Fibroblast of lung (primary cell): ENCODE data around the gene KRTAP6-3. TPM values are rescaled to one million over a fixed set of nuclear protein-coding genes. Genes with fewer than 3 reads are reported as not detected.

Source experiments
- DNase-seq, 2 donors: peaks; one replicate each; pipeline versions ENCODE4 v3.0.0 to v3.0.0-alpha.2; 2010; ENCODE audit warnings: low read depth in 2 of 2
- H2AFZ ChIP-seq: 2 replicates; pipeline ENCODE4 v1.5.1; 2012; ENCODE audit warnings: low read length, control low read depth, inconsistent platforms
- H3K27ac ChIP-seq: 2 replicates; pipeline ENCODE4 v1.5.1; 2011; ENCODE audit warnings: low read length, control low read depth; ENCODE audit not compliant: insufficient read depth
- H3K27me3 ChIP-seq: 2 replicates; pipeline ENCODE4 v1.5.1; 2011; ENCODE audit warnings: mild to moderate bottlenecking, low read length; ENCODE audit not compliant: control insufficient read depth, insufficient read depth
- H3K36me3 ChIP-seq: 2 replicates; pipeline ENCODE4 v1.5.1; 2011; ENCODE audit warnings: low read length; ENCODE audit not compliant: control insufficient read depth, insufficient read depth
- H3K4me1 ChIP-seq: 2 replicates; pipeline ENCODE4 v1.5.1; 2011; ENCODE audit warnings: low read length; ENCODE audit not compliant: control insufficient read depth, insufficient read depth; ENCODE audit errors: extremely low read depth
- H3K4me2 ChIP-seq: 2 replicates; pipeline ENCODE4 v1.5.1; 2011; ENCODE audit warnings: low read length, control low read depth; ENCODE audit not compliant: insufficient read depth; ENCODE audit errors: extremely low read depth
- H3K4me3 ChIP-seq, 4 experiments: fragments of 200-600 bp in 1 of 4; sonication (generic) in 1 of 4; replicated peaks in 1 of 4; 2 replicates each; pipeline ENCODE4 v1.5.1; 2011 to 2016; ENCODE audit warnings: low read length in 4 of 4, low read depth in 3 of 4, mild to moderate bottlenecking in 3 of 4, control low read depth in 2 of 4, inconsistent platforms in 1 of 4, mixed read lengths in 1 of 4; ENCODE audit not compliant: insufficient read depth in 1 of 4; ENCODE audit errors: control extremely low read depth in 1 of 4
- H3K79me2 ChIP-seq: 2 replicates; pipeline ENCODE4 v1.5.1; 2012; ENCODE audit warnings: mild to moderate bottlenecking, low read length, inconsistent platforms; ENCODE audit not compliant: control insufficient read depth, insufficient read depth
- H3K9ac ChIP-seq: 2 replicates; pipeline ENCODE4 v1.5.1; 2011; ENCODE audit warnings: mild to moderate bottlenecking, low read length, control low read depth; ENCODE audit not compliant: insufficient read depth
- H3K9me3 ChIP-seq: 2 replicates; pipeline ENCODE4 v1.5.1; 2012; ENCODE audit warnings: low read depth, low read length; ENCODE audit not compliant: control insufficient read depth, insufficient read depth
- H4K20me1 ChIP-seq: 2 replicates; pipeline ENCODE4 v1.5.1; 2011; ENCODE audit warnings: low read length; ENCODE audit not compliant: control insufficient read depth, insufficient read depth; ENCODE audit errors: extremely low read depth
- EZH2 ChIP-seq: IDR thresholded peaks from 2 replicates; pipeline ENCODE4 v1.5.1; 2012; ENCODE audit warnings: low read length, control low read depth, mild to moderate bottlenecking; ENCODE audit errors: missing control alignments
- polyA plus RNA-seq, 2 donors: library from polyadenylated mRNA; depleted of rRNA in 1 of 2; stranded (reverse) in 1 of 2; unstranded in 1 of 2; fragments of >200 nt; gene quantifications; 2 replicates each; pipeline ENCODE4 v1.2.1, GENCODE V29; 2011 to 2012; ENCODE audit warnings: missing spikeins in 1 of 2
- total RNA-seq: library from RNA; depleted of rRNA; stranded (reverse); fragments of >200 nt; gene quantifications from 2 replicates; pipeline ENCODE4 v1.2.1, GENCODE V29; 2014
- TF ChIP-seq, protein P1 (sequence below), 2 donors: IDR thresholded peaks in 1 of 2; conservative IDR thresholded peaks in 1 of 2; 1 replicate in 1 of 2; 2 replicates in 1 of 2; pipeline ENCODE4 v1.5.1; 2011 to 2012; ENCODE audit warnings: low read length in 2 of 2, control low read depth in 1 of 2, inconsistent platforms in 1 of 2, low read depth in 1 of 2, mild to moderate bottlenecking in 1 of 2

Gene KRTAP6-3
- total and polyA plus RNA-seq, 2 donors (not counting 1 experiment from before 2014, with no cell fraction given), result not detected

DNA sequence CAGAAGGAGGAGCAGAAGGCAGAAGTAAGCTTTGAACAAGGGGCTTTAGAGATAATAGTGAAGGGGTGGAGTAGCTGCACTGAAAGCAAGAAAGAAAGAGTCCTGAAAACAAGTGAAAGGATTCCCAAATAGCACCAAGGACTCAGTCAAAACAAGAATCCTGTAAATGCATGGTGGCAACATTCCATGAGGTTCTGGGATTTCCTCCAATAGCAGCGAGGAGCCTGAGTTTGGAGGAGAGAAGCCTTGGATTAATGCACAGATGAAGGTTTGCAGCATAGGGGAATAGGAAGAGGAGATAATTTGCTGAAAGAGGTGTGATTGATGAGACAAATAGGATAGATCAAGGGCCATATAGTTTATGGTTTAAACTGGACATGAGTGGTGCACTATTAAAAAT lies 12.9 kb upstream of the KRTAP6-3 start:
- Histone ChIP-seq H3K27me3 (no peaks in the 10 kb centered on the region), H3K9ac (no peak overlapping the region), H3K9me3 (no peaks in the 10 kb centered on the region), H3K4me3 (no peak overlapping the region), H3K79me2 (no peaks in the 10 kb centered on the region), H3K36me3 (no peaks in the 10 kb centered on the region), H3K4me2 (no peak overlapping the region), H3K4me1 (no peaks in the 10 kb centered on the region), H4K20me1 (no peaks in the 10 kb centered on the region), H3K27ac (no peak overlapping the region), H2AFZ (no peak overlapping the region)
- TF ChIP-seq, protein P1, sequence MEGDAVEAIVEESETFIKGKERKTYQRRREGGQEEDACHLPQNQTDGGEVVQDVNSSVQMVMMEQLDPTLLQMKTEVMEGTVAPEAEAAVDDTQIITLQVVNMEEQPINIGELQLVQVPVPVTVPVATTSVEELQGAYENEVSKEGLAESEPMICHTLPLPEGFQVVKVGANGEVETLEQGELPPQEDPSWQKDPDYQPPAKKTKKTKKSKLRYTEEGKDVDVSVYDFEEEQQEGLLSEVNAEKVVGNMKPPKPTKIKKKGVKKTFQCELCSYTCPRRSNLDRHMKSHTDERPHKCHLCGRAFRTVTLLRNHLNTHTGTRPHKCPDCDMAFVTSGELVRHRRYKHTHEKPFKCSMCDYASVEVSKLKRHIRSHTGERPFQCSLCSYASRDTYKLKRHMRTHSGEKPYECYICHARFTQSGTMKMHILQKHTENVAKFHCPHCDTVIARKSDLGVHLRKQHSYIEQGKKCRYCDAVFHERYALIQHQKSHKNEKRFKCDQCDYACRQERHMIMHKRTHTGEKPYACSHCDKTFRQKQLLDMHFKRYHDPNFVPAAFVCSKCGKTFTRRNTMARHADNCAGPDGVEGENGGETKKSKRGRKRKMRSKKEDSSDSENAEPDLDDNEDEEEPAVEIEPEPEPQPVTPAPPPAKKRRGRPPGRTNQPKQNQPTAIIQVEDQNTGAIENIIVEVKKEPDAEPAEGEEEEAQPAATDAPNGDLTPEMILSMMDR (conservative IDR thresholded peaks at IDR 0.05 in 1 of 2, IDR thresholded peaks at IDR 0.05 in 1 of 2; ENCODE audit: low read depth in 1 of 2, low read length in 2 of 2), result no peak
- TF ChIP-seq EZH2, result no peak
- no peak for DNase-seq

- Histone ChIP-seq H3K9me3 (no peaks in the 10 kb centered on the region), H3K36me3 (no peaks in the 10 kb centered on the region), H2AFZ (no peak overlapping the region), H3K27me3 (no peaks in the 10 kb centered on the region), H3K9ac (no peak overlapping the region), H3K4me2 (no peak overlapping the region), H4K20me1 (no peaks in the 10 kb centered on the region), H3K79me2 (no peaks in the 10 kb centered on the region), H3K27ac (no peak overlapping the region), H3K4me1 (no peaks in the 10 kb centered on the region), H3K4me3 (no peak overlapping the region)
- DNase-seq, result no peak
- TF ChIP-seq, protein P1 (conservative IDR thresholded peaks at IDR 0.05 in 1 of 2, IDR thresholded peaks at IDR 0.05 in 1 of 2; ENCODE audit: low read depth in 1 of 2, low read length in 2 of 2), result no peak
- TF ChIP-seq EZH2, result no peak
These were observed 12.1 kb upstream of the KRTAP6-3 start for GRCh38 chr21:30580132-30580531.

GRCh38 chr21:30582870-30583269 lies 9.4 kb upstream of the KRTAP6-3 start:
- DNase-seq, result no peak
- H3K79me2 ChIP-seq, result no peaks in the 10 kb centered on the region
- no peaks in the 10 kb centered on the region for H3K9me3 ChIP-seq
- no peak overlapping the region for H3K9ac ChIP-seq
- no peak overlapping the region for H3K4me3 ChIP-seq
- no peak overlapping the region for H2AFZ ChIP-seq
- H3K27me3 ChIP-seq, result no peaks in the 10 kb centered on the region
- H4K20me1 ChIP-seq, result no peaks in the 10 kb centered on the region
- TF ChIP-seq EZH2, result no peak
- TF ChIP-seq, protein P1 (conservative IDR thresholded peaks at IDR 0.05 in 1 of 2, IDR thresholded peaks at IDR 0.05 in 1 of 2; ENCODE audit: low read depth in 1 of 2, low read length in 2 of 2), result no peak
- no peak overlapping the region for H3K27ac ChIP-seq
- no peaks in the 10 kb centered on the region for H3K4me1 ChIP-seq
- H3K36me3 ChIP-seq, result no peaks in the 10 kb centered on the region
- no peak overlapping the region for H3K4me2 ChIP-seq
